Hair follicular keratinocyte (primary cell): ENCODE results near the gene TPGS1. TPM values are rescaled to one million over a fixed set of nuclear protein-coding genes. Genes with fewer than 3 reads are reported as not detected.

Source experiments
- total RNA-seq: library from RNA; depleted of rRNA; stranded (reverse); fragments of >200 nt; gene quantifications from 2 replicates; pipeline ENCODE4 v1.2.3, GENCODE V29; 2015

The TPGS1 gene, protein sequence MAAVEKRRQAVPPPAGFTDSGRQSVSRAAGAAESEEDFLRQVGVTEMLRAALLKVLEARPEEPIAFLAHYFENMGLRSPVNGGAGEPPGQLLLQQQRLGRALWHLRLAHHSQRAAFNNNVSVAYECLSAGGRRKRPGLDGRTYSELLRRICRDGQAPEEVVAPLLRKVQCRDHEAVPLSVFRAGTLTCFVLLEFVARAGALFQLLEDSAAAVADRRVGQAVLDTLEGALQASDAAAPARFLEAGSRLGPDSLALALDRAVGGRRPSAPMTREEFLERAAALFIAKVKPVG
- total RNA-seq, result 42.6 and 50.3 TPM in 2 replicates

DNA sequence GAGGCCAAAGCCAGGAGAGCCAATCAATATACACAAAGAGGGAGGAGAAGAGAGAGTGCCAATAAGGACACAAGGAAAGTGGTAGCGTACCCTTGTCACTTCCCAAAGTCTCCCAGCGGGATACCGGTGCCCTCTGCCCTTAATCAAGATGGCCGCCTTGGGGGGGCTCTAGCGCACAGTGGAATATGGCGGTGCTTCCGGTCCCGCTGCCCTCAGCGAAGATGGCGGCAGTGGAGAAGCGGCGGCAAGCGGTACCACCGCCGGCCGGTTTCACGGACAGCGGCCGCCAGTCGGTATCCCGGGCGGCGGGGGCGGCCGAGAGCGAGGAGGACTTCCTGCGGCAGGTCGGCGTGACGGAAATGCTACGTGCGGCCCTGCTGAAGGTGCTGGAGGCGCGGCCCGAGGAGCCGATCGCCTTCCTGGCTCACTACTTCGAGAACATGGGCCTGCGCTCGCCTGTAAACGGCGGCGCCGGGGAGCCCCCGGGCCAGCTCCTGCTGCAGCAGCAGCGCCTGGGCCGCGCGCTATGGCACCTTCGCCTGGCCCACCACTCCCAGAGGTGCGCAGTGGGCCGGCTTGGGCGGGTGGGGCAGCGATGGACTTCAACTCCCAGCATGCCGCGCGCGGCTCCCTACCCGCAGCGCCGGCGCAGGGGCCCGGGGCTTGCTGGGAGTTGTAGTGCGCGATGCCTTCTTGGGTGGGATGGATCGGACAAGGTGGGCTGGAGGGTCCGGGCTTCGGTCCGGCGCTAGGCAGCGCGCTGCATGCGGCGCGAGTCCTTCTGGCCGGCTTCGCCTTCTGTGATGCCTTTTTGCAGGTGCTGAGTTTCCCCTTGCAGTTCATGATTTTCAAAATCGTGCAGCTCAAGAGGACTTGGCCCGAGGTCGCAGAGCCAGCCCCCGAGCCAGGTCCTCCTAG, at the start of gene TPGS1:
Gene TPGS1 (plus strand): TSS at position 212 of the 918 bp plus-strand sequence. CDS start 10 bp downstream, at position 222.

DNA sequence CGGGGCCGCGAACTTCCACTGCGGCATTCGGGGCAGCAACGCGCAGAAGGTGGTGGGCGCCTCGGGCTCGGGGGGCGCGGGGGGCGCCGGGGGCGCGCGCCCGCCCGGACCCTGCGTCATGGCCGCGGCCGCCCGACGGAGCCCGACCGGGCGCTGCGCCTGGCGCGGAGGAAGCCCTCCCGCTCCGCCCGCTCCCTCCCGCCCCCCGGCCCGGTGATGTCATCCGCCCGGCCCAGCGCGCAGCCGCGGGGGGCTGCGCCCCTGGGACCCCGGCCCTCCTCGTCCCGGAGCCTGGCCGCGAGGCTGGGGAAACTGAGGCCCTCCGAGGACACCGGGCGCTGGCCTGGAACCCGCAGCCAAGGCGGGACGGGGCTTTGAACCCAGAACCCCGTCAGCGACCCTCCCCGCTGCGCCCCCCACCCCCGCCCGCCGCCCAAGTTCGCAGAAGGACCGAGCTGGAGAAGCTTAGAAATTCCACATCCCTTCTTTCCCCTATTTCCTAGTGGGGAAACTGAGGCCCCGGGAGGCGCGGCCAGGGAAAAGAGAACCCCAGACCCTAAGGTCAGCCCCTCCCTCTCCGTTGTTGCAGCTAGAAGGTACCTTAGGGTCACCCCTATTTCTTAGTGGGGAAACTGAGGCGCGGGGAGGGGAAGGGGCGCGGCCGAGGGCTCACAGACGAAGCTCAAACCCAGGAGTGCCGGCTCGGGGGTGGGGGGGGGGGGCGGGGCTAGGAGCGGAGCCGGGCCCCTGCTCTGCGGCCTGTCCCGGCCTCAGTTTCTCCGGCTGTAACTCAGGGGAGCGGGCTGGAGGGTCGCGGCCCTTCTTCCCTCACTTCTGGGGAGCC, 46.2 kb upstream of the TPGS1 start, which contains the start of gene SHC2:
Gene SHC2 (minus strand): TSS at position 157 of the 844 bp plus-strand sequence. CDS start 37 bp downstream, at position 120.

DNA sequence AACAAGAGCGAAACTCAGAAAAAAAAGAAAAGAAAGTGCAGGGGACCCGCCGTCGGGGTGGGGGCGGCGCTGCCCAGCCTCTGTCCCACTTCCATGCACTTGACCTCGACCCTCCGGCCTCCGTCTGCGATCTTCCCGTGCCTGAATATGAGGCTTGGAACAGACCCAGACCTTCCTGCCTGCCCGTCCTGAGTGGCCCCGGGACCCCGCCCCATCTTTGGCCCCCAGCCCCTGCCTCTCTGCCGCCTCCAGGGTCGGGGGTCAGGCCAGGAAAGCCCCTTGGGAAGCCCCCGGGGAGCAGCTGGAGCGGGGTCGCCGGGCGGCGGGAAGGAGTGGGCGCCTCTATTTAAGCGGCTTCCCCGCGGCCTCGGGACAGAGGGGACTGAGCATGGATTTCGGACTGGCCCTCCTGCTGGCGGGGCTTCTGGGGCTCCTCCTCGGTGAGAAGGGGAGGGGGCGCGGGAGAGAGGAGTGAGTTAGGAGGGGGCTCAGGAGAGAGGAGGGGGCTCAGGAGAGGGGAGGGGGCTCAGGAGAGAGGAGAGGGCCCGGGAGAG, 11.1 kb upstream of the TPGS1 start, which contains the start of gene MADCAM1:
Gene MADCAM1 (plus strand): TSS at position 375 of the 554 bp plus-strand sequence. CDS start 14 bp downstream, at position 389.

DNA sequence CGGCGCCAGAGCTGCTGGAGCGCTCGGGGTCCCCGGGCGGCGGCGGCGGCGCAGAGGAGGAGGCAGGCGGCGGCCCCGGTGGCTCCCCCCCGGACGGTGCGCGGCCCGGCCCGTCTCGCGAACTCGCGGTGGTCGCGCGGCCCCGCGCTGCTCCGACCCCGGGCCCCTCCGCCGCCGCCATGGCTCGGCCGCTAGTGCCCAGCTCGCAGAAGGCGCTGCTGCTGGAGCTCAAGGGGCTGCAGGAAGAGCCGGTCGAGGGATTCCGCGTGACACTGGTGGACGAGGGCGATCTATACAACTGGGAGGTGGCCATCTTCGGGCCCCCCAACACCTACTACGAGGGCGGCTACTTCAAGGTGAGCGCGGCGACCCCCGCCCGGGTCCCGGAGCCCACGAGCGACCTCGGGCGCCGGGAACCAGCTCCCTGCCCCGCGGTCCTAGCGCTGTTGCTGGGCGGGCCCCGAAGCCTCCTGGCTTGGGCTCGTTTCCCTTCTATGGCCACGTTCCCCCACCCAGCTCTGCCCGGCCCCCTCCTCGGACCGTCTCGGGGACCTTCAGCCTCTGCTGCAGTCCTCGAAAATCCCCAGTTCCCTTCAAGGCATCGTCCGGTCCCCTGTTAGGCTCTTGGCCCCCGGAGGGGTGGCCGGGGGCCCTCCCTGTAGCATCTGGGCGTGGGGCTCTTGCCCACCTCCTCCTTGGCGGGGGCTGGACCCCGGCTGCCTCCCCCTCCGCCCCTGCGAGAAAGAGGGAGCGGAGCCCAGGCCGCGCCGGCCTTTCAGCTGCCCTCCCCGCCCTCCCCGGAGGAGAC, 24.7 kb downstream of the TPGS1 start, which contains the start of gene CDC34:
Gene CDC34 (plus strand): TSS at position 8 of the 808 bp plus-strand sequence. CDS start 172 bp downstream, at position 180.

DNA sequence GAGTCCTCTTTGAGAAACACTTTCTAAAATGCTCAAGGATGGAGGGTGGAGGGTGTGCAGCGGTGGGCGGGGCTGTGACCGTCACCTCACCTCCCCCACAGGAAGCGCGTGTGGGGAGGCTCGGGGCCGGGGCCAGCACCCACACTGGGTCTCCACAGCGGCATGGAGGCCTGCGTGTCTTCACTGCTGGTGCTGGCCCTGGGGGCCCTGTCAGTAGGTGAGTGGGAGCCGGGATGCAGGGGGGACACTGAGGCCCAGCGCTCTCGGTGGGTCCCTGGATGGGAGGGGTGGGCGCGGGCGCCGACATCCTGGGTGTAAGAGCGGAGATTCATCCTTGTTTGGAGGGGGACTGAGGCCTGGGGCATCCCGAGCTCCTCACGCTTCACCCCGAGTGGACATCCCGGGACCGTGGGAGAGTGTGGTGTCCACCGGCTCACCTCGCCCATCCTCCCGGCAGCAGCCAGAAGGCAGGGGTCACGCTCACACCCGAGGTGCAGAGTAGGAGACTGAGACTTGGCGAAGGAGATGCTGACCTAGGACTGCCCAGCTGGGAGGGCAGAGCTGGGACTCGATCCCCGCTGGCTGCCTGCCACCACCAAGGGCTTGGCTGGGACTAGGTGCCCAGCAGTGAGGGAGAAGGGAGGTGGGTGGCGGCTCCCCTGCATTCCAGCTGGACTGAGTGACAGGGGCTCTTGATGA, 36.8 kb downstream of the TPGS1 start, which contains the start of gene GZMM:
Gene GZMM (plus strand): TSS at position 144 of the 699 bp plus-strand sequence. CDS start 19 bp downstream, at position 163.

Other genes with a start within 250 kb of the TPGS1 start
- 6.6 and 19.4 TPM in 2 replicates for gene PLPP2, start 216.1 kb upstream of the TPGS1 start, total RNA-seq
- 24.0 and 26.6 TPM in 2 replicates for gene MIER2, start 162.7 kb upstream of the TPGS1 start, total RNA-seq
- 0.15 and 2.0 TPM in 2 replicates for gene C2CD4C, start 98.3 kb upstream of the TPGS1 start, total RNA-seq
- 0.08 TPM in 1 of 2 replicates, not detected in the other for gene SHC2, start 46.5 kb upstream of the TPGS1 start, total RNA-seq
- not detected in 2 replicates for gene MADCAM1, start 11.0 kb upstream of the TPGS1 start, total RNA-seq
- gene CDC34, start 24.3 kb downstream of the TPGS1 start, total RNA-seq, result 105 and 109 TPM in 2 replicates
- not detected in 2 replicates for gene GZMM, start 36.6 kb downstream of the TPGS1 start, total RNA-seq
- gene BSG, start 65.1 kb downstream of the TPGS1 start, total RNA-seq, result 721 and 787 TPM in 2 replicates
- gene HCN2, start 82.4 kb downstream of the TPGS1 start, total RNA-seq, result 0.08 TPM in 1 of 2 replicates, not detected in the other
- 26.4 and 36.2 TPM in 2 replicates for gene POLRMT, start 126.0 kb downstream of the TPGS1 start, total RNA-seq
- gene FGF22, start 132.4 kb downstream of the TPGS1 start, total RNA-seq, result not detected in 2 replicates
- 126 and 152 TPM in 2 replicates for gene RNF126, start 155.7 kb downstream of the TPGS1 start, total RNA-seq
- gene FSTL3, start 168.9 kb downstream of the TPGS1 start, total RNA-seq, result 259 and 303 TPM in 2 replicates
- not detected in 2 replicates for gene PRSS57, start 188.0 kb downstream of the TPGS1 start, total RNA-seq
- gene PALM, start 201.4 kb downstream of the TPGS1 start, total RNA-seq, result 0.11 TPM in 1 of 2 replicates, not detected in the other
- 7.2 and 12.6 TPM in 2 replicates for gene MISP, start 243.6 kb downstream of the TPGS1 start, total RNA-seq